Measurements from ENCODE around the gene NFATC3.

Gene NFATC3

GRCh38 chr16:68252383-68252782 lies 167.2 kb downstream of the NFATC3 start:
- DNase-seq = no peak

- DNase-seq = no peak
Measured at GRCh38 chr16:68253721-68254120, 168.6 kb downstream of the NFATC3 start.

GRCh38 chr16:68255712-68256111 lies 170.5 kb downstream of the NFATC3 start:
- DNase-seq = no peak

DNA sequence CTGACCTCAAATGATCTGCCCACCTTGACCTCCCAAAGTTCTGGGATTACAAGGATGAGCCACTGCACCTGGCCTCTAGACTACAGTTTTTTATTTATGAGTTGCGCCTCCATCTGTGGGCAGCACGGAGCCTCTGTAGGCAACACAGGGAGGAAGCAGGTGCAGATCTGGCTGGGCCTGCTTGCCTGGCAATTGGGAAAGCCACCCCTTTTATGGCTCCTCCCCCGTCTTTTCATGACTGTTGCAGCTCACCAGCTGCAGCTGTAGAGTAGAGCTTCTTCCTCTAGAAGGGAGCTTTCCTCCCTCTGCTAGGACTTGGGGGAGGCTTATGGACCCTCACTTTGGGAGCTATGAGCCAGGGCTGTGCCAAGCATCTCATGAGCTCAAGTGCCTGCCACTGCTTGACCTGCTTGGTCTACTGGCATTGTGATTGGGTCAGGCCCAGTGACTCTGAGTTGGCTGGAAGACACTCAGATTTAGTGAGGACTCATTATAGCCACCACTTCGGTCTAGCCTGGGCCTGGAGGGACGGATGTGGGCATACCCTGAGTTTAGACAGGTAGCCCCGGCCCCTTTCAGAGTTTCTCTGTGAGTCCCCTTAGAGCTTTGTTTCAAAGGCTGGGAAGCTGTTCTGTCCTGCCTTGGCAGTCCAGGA lies 172.2 kb downstream of the NFATC3 start:
- DNase-seq = peak; percentile 29

DNA sequence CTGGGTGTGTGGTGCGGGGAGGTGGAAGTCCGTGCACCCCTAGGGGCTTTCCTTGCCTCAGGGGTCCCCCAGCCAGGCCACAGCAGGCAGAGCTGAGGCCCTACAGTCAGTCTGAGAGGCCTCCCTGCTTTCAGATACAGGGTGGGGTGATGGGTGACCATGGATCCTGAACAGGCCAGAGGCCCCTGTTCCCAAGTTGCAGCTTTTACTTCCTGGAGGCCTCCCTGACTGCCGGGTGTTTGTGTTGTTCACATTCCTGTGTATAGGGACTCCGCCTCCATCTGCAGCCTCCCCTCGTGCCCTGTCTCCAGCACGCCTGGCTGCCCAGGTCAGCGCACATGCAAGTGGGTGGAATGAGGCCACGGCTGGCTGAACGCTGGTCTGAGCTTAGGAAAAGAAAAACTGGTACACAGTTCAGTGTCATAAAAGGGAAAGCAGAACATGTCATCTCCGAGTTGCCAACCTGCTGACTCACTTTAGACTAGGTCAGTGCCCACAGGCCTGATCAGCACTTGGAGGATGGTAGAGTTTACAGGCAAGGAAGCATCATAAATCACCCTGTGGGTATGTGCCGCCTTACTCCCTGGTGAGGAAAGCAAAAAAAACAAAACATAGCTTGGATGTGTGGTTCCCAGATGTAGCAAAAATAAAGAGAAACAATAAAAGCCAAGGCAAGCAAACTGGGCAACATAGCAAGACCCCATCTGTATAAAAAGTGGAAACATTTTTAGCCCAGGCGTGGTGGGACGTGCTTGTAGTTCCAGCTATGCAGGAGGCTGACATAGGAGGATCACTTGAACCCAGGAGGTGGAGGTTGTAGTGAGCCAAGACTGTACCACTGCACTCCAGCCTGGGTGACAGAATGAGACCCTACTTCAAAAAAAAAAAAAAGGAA lies 173.0 kb downstream of the NFATC3 start:
- DNase-seq = peak; percentile 83

DNA sequence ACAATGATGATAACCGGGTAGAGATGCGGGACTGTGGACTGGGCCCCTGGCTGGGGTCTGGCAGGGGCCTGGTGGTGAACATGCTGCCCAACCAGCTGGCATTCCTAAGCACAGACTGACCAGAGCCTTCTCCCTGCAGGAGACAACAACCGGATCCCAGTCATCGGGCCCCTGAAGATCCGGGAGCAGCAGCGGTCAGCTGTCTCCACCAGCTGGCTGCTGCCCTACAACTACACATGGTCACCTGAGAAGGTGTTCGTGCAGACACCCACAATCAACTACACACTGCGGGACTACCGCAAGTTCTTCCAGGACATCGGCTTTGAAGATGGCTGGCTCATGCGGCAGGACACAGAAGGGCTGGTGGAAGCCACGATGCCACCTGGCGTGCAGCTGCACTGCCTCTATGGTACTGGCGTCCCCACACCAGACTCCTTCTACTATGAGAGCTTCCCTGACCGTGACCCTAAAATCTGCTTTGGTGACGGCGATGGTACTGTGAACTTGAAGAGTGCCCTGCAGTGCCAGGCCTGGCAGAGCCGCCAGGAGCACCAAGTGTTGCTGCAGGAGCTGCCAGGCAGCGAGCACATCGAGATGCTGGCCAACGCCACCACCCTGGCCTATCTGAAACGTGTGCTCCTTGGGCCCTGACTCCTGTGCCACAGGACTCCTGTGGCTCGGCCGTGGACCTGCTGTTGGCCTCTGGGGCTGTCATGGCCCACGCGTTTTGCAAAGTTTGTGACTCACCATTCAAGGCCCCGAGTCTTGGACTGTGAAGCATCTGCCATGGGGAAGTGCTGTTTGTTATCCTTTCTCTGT lies 174.0 kb downstream of the NFATC3 start:
- peak; percentile 55 for DNase-seq

GRCh38 chr16:68263559-68264127 lies 178.5 kb downstream of the NFATC3 start:
- DNase-seq = no peak

GRCh38 chr16:68264128-68265077 lies 179.2 kb downstream of the NFATC3 start, which contains the start of gene SLC7A6:
TSS of gene SLC7A6 (plus strand) at chr16:68264526. CDS start at chr16:68274727, 10,201 bp downstream.
- DNase-seq = peak; percentile 84

DNA sequence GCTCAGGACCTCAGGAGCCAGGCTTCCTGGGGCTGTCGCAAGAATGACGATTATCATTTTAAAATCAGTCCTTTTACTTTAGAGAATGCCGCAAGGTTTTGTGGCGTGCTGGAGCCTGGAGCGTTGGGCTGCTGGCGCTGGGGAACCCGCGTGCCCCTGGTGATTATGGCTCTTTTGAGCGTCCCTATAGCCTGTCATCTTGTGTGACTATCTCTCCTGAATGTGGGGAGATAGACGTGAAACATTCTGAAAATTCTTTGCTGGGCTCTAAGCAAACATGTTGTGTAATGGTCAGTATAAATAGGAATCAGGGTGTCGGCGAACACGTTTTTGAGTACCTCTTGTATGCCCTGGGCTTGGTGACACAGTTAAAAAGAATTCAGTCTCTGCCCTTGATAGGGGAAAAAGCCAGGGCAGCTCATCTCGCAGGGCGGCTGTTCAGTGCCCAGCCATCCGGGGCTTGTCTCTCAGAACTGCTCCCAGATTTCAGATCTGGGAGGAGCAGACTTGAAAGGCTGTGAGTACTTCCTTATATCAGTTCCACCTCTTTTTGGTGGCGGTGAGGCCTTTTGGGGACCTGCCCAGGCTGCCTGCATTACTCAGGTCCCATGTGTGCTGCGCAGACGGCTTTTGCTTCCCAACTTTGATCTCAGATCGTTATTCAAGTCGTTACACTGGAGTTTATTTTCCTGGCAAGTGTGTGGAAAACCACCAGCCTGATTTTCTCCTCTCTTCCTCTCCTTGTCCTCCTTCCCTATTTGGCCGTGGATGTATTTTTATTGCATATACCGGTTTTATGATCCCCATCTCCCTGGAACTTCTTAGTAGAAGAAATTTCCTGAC lies 180.1 kb downstream of the NFATC3 start:
- peak; percentile 52 for DNase-seq

DNA sequence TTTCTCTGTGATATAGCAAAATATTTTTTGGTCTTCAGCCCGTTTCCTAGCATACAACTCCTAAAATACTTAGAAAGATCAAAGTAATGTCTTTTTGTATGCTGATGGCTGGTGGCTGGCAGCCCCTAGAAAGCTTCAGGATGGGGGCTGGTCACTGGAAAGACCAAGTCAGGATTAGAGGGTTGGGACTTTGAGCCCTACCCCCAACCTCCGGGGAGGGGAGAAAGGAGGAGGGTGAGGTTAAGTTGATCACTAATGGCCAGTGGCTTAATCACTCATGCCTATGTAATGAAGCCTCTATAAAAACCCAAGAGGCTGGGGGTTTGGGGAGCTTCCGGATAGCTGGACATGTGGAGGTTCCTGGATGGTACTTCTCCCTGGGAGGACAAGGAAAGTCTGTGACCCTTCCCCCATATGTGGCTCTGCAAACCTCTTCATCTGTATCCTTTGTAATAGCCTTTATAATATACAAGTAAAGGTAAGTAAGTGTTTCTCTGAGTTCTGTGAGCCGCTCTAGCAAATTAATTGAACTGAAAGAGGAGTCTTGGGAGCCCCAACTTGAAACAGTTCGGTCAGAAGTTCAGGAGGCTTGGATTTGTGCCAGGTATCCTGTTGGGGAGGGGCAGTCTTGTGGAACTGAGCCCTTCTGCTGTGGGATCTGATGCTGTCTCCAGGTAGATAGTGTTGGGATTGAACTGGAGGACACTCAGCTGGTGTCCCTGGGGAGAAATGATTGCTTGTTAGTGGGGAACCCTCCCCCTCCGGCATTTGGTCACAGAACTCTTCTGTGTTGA lies 182.6 kb downstream of the NFATC3 start:
- DNase-seq = no peak

- no peak for DNase-seq
Measured at GRCh38 chr16:68269793-68270192, 184.6 kb downstream of the NFATC3 start.

- DNase-seq = no peak
Measured at GRCh38 chr16:68270353-68270752, 185.2 kb downstream of the NFATC3 start.

- no peak for DNase-seq
Measured at GRCh38 chr16:68272507-68273209, 187.5 kb downstream of the NFATC3 start.

DNA sequence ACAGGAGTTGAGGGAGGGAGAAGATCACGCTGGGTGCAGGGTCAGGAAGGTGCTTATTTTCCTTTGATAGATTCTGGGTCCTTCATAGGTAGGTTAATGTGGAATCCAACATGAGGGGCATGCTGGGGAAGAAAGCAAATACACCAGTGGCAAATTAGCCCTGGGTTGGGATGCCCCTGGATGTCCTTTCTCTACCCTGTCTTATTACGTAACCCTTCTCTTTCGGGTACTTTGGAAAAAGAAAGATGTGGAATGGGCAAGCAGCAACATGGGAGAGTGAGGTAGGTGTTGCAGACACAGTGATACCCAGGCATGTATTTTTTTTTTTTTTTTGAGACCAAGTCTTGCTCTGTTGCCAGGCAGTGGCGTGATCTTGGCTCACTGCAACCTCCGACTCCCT lies 188.3 kb downstream of the NFATC3 start:
- no peak for DNase-seq

GRCh38 chr16:68273896-68274295 lies 188.7 kb downstream of the NFATC3 start:
- no peak for DNase-seq

DNA sequence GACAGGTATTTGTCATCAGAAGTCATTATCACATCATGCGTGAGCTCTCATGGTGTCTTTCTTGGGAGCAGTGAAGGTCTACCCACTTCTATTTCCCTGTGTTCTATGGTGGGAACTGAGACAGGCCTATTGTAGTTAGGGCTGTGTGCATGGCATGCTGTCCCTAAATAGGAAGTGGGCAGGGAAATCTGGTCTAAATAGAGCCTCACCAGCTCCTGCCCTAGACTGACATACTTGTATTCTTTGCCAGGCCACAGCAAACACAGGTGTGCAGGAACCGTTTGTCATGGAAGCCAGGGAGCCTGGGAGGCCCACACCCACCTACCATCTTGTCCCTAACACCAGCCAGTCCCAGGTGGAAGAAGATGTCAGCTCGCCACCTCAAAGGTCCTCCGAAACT lies 189.3 kb downstream of the NFATC3 start:
- DNase-seq = no peak

- no peak for DNase-seq
Measured at GRCh38 chr16:68275611-68276191, 190.5 kb downstream of the NFATC3 start.

- DNase-seq = no peak
Measured at GRCh38 chr16:68276223-68276622, 191.1 kb downstream of the NFATC3 start.
